ENCODE data around the gene IL15RA. TPM values are rescaled to one million over a fixed set of nuclear protein-coding genes. Genes with fewer than 3 reads are reported as not detected.

Gene IL15RA
- total RNA-seq, 4 donors from 2014 or later = 13.1 to 17.6 (median 15.6) TPM

DNA sequence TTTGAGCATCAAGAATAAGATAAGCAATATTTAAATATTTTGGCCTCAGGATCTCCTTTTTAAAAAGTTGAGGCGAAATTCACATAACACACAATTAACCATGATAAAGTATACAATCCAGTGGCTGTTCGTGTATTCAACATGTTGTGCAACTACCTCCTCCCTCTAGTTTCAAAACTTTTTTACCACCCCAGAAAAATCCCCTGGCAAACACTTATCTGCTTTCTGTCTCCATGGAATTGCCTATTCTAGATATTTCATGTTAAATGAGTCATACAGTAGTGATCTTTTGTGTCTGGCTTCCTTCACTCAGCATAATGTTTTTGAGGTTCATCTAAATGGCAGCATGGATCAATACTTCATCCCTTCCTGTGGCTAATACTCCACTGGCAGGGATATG is 31.8 kb upstream of the IL15RA start:
- peak; percentile 41 to 64 for ATAC-seq
- Histone ChIP-seq H3K27me3 (peaks cover 0 to 3% (median 0%) of the 10 kb centered on the region in 3 donors), H3K9me3 (no peaks in the 10 kb centered on the region), H3K36me3 (no peaks in the 10 kb centered on the region), H3K27ac (no peak overlapping the region), H3K4me1 (no peaks in the 10 kb centered on the region), H3K4me3 (no peak overlapping the region)
- TF ChIP-seq POLR2A (IDR thresholded peaks at IDR 0.05) = no peak
- TF ChIP-seq, protein P1, sequence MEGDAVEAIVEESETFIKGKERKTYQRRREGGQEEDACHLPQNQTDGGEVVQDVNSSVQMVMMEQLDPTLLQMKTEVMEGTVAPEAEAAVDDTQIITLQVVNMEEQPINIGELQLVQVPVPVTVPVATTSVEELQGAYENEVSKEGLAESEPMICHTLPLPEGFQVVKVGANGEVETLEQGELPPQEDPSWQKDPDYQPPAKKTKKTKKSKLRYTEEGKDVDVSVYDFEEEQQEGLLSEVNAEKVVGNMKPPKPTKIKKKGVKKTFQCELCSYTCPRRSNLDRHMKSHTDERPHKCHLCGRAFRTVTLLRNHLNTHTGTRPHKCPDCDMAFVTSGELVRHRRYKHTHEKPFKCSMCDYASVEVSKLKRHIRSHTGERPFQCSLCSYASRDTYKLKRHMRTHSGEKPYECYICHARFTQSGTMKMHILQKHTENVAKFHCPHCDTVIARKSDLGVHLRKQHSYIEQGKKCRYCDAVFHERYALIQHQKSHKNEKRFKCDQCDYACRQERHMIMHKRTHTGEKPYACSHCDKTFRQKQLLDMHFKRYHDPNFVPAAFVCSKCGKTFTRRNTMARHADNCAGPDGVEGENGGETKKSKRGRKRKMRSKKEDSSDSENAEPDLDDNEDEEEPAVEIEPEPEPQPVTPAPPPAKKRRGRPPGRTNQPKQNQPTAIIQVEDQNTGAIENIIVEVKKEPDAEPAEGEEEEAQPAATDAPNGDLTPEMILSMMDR (IDR thresholded peaks at IDR 0.05 in 4 of 5, conservative IDR thresholded peaks at IDR 0.05 in 1 of 5) = no peak
- intact Hi-C loops (cut with DNase I; ENCODE audit: low total_unique reads) = no loop called here
- in situ Hi-C loops (cut with MboI; ENCODE audit: low sequenced_read_pairs in 4 of 4) = no loop called here
- DNase-seq = no peak

DNA sequence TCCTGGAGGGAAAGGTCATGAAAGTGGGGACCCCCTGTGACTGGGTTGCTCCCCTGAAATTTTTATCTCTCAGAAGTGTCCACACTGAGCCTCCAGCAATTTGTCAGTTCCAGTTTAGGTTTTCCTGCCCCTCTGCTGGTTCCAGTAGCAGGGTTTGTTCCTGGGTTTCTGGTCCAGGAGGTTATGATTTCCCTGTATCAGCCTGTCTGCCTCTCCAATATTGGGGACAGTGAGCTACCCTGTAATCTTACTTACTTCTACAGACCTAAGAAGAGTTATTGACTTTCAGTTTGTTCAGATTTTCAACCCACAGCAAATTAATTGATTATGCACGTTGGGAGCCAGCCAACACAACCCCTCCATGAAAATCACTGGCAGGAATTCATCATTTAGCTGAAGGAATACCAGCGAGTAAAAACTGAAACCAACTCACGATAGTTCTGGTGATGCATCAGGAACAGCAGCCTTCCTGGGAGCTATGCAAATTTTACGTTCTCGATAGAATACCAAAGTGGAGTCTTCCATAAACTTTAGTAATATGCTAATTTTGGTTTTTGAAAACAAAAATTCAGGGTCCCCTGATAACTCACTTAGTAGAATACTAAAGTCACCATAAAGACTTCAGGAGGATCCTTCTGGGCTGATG is 31.3 kb upstream of the IL15RA start:
- H3K9me3 ChIP-seq = no peaks in the 10 kb centered on the region
- H3K27me3 ChIP-seq = peaks cover 0 to 3% (median 0%) of the 10 kb centered on the region in 3 donors
- no peak overlapping the region for H3K27ac ChIP-seq
- no peaks in the 10 kb centered on the region for H3K4me1 ChIP-seq
- H3K36me3 ChIP-seq = no peaks in the 10 kb centered on the region
- intact Hi-C loops (cut with DNase I; ENCODE audit: low total_unique reads) (no loop called here), in situ Hi-C loops (cut with MboI; ENCODE audit: low sequenced_read_pairs in 4 of 4) (no loop called here)
- TF ChIP-seq POLR2A (IDR thresholded peaks at IDR 0.05) = no peak
- TF ChIP-seq, protein P1 (IDR thresholded peaks at IDR 0.05 in 4 of 5, conservative IDR thresholded peaks at IDR 0.05 in 1 of 5) = no peak
- DNase-seq = no peak
- no peak for ATAC-seq
- H3K4me3 ChIP-seq = peak overlapping the region in 1 of 4 donors; percentile 13

DNA sequence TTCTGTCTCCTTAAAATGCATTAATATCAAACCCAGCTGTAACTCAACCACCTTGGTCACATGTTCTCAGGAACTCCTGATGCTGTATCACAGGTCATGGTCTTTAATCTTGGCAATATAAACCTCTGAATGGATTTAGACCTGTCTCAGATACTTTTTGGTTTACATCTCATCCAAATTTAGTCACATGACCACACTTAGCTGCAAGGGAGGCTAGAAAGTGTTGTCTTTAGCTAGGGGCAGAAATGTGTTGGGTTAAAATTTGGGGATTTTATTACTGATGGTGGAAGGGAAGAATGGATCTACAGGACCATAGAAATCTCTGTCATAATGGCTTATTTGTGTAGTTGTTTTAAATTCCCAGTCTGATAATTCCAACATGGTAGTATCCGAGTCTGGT is 29.6 kb upstream of the IL15RA start:
- Histone ChIP-seq H3K4me3 (no peak overlapping the region), H3K4me1 (no peaks in the 10 kb centered on the region), H3K9me3 (no peaks in the 10 kb centered on the region), H3K36me3 (no peaks in the 10 kb centered on the region), H3K27me3 (peaks cover 0 to 3% (median 0%) of the 10 kb centered on the region in 3 donors), H3K27ac (no peak overlapping the region)
- intact Hi-C loops (cut with DNase I; ENCODE audit: low total_unique reads) (no loop called here), in situ Hi-C loops (cut with MboI; ENCODE audit: low sequenced_read_pairs in 4 of 4) (no loop called here)
- no peak for DNase-seq
- ATAC-seq = no peak
- no peak for TF ChIP-seq POLR2A (IDR thresholded peaks at IDR 0.05)
- TF ChIP-seq, protein P1 (IDR thresholded peaks at IDR 0.05 in 4 of 5, conservative IDR thresholded peaks at IDR 0.05 in 1 of 5) = no peak

DNA sequence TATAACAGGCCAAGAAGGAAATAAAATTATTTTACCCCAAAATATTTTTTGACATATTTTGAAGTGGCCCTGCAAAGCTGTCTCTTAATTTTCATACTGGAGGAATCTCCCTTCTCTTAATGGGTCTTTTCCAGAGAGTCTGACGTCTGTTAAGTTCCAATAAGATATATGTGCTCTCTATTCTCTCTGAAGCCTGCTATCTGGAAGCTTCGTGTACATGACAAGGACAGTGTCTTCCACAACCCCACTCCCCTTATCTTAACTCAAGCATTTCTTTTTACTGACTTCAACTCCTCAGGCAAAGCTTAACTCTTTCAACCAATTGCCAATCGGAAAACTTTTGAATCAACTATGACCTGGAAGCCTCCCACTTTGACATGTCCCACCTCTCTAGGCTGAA is 29.2 kb upstream of the IL15RA start:
- H3K36me3 ChIP-seq = no peaks in the 10 kb centered on the region
- H3K4me1 ChIP-seq = no peaks in the 10 kb centered on the region
- no peak overlapping the region for H3K4me3 ChIP-seq
- ATAC-seq (no peak), DNase-seq (no peak)
- TF ChIP-seq POLR2A (IDR thresholded peaks at IDR 0.05) = no peak
- TF ChIP-seq, protein P1 (IDR thresholded peaks at IDR 0.05 in 4 of 5, conservative IDR thresholded peaks at IDR 0.05 in 1 of 5) = no peak
- in situ Hi-C loops (cut with MboI; ENCODE audit: low sequenced_read_pairs in 4 of 4) = no loop called here
- H3K9me3 ChIP-seq = no peaks in the 10 kb centered on the region
- intact Hi-C loops (cut with DNase I; ENCODE audit: low total_unique reads) = no loop called here
- H3K27ac ChIP-seq = no peak overlapping the region
- peaks cover 0 to 3% (median 0%) of the 10 kb centered on the region in 3 donors for H3K27me3 ChIP-seq
